GM18861 (cell line): ENCODE data around the gene WNK4.
"Not testable (repeated sequence)": the region's sequence is repeated elsewhere in the genome, so short reads cannot be mapped to it uniquely, and the experiment has no call there.

Source experiments
- ATAC-seq: cut with Tn5 transposase; IDR thresholded peaks from one replicate; pipeline ENCODE4 v1.9.1; 2021; ENCODE audit not compliant: unreplicated experiment

WNK4 gene

GRCh38 chr17:42779936-42780850 lies at the start of gene WNK4:
TSS of gene WNK4 (plus strand) at chr17:42780610. CDS start at chr17:42780699, 89 bp downstream.
- ATAC-seq = no peak

GRCh38 chr17:42740699-42741098 lies 39.7 kb upstream of the WNK4 start:
- ATAC-seq = no peak

- not testable (repeated sequence) for ATAC-seq
Observed at GRCh38 chr17:42742916-42743315, 37.5 kb upstream of the WNK4 start.

- ATAC-seq = no peak
Observed at GRCh38 chr17:42743595-42744282, 36.7 kb upstream of the WNK4 start.

GRCh38 chr17:42744283-42744805 lies 36.1 kb upstream of the WNK4 start:
- ATAC-seq = peak; percentile 31

- ATAC-seq = peak; percentile 84
Observed at GRCh38 chr17:42744806-42745617, 35.4 kb upstream of the WNK4 start, which contains the start of gene EZH1. TSS of gene EZH1 (minus strand) at chr17:42745040. CDS start at chr17:42728941, 16,099 bp downstream.

- no peak for ATAC-seq
Observed at GRCh38 chr17:42748202-42748907, 32.1 kb upstream of the WNK4 start.

- ATAC-seq = no peak
Observed at GRCh38 chr17:42748908-42749798, 31.3 kb upstream of the WNK4 start.

GRCh38 chr17:42750739-42751344 lies 29.6 kb upstream of the WNK4 start:
- ATAC-seq = no peak

GRCh38 chr17:42751628-42752027 lies 28.8 kb upstream of the WNK4 start:
- no peak for ATAC-seq

GRCh38 chr17:42754782-42755181 lies 25.6 kb upstream of the WNK4 start:
- ATAC-seq = no peak

- ATAC-seq = no peak
Observed at GRCh38 chr17:42759982-42760651, 20.3 kb upstream of the WNK4 start.

GRCh38 chr17:42760652-42761581 lies 19.5 kb upstream of the WNK4 start, which contains the start of gene RAMP2:
TSS of gene RAMP2 (plus strand) at chr17:42761227. CDS start at chr17:42761262, 35 bp downstream.
- ATAC-seq = no peak

- ATAC-seq = no peak
Observed at GRCh38 chr17:42761638-42762037, 18.8 kb upstream of the WNK4 start.

GRCh38 chr17:42766124-42766523 lies 14.3 kb upstream of the WNK4 start:
- no peak for ATAC-seq

GRCh38 chr17:42767512-42767911 lies 12.9 kb upstream of the WNK4 start:
- ATAC-seq = no peak

GRCh38 chr17:42768006-42768405 lies 12.4 kb upstream of the WNK4 start:
- ATAC-seq = not testable (repeated sequence)
